K562 (cell line): ENCODE results near the gene DOCK3. TPM values are rescaled to one million over a fixed set of nuclear protein-coding genes. Genes with fewer than 3 reads are reported as not detected.

ENCODE experiments used
- ATAC-seq: fragments of 200-7000 bp; cut with Tn5 transposase; 3 replicates; pipeline ENCODE4 v1.9.1; 2020; ENCODE audit warnings: moderate library complexity
- BruUV-seq: library from RNA; stranded (reverse); fragments of 400-500 nt; replicated peaks from 2 replicates; lab custom pipeline; 2021; lab: Mats Ljungman, UMichigan
- CTCF ChIA-PET: fragments of 300-600 bp; formaldehyde crosslinking; extraction: SDS; loops from one replicate; lab custom pipeline; 2021; ENCODE audit warnings: low intra/inter-chr PET ratio; lab: Yijun Ruan, JAX
- POLR2A ChIA-PET: fragments of 300-600, 350-650 bp; sonication (Branson Sonifier 250); formaldehyde crosslinking; extraction: SDS; loops from one replicate; lab custom pipeline; 2021; ENCODE audit warnings: antibody characterized with exemption, inconsistent platforms; lab: Yijun Ruan, JAX
- DNase-seq, 4 experiments: peaks; one replicate each; pipeline versions ENCODE4 v3.0.0 to v3.0.0-alpha.2; 2011 to 2018; ENCODE audit warnings: low spot score in 3 of 4, mixed read lengths in 3 of 4; ENCODE audit errors: extremely low read depth in 1 of 4
- FAIRE-seq: peaks from 2 replicates; lab custom pipeline; 2011; peaks lifted over from hg19 to GRCh38; lab: Jason Lieb, UNC
- H2AFZ ChIP-seq: 2 replicates; pipeline ENCODE4 v1.6.0; 2011; ENCODE audit warnings: low read depth, low read length, control low read depth, inconsistent platforms
- H3K27ac ChIP-seq: fragments of 200-600 bp; 3 replicates; pipeline ENCODE4 v1.8.0; 2011; ENCODE audit warnings: low read depth, mild to moderate bottlenecking, control low read depth, inconsistent platforms, low read length, moderate library complexity, mixed read lengths; ENCODE audit errors: extremely low read depth
- H3K27me3 ChIP-seq, 2 experiments: fragments of 300-600 bp in 1 of 2; 2 replicates in 1 of 2; 3 replicates in 1 of 2; pipeline versions ENCODE4 v1.6.0 to v1.8.0; 2011; ENCODE audit warnings: inconsistent platforms in 2 of 2, low read length in 2 of 2, mild to moderate bottlenecking in 1 of 2, mixed read lengths in 1 of 2, moderate library complexity in 1 of 2; ENCODE audit not compliant: control insufficient read depth in 2 of 2, insufficient read depth in 2 of 2
- H3K36me3 ChIP-seq: fragments of 300-600 bp; 3 replicates; pipeline ENCODE4 v1.8.0; 2011; ENCODE audit warnings: mild to moderate bottlenecking, low read length, inconsistent platforms; ENCODE audit not compliant: control insufficient read depth, insufficient read depth
- H3K4me1 ChIP-seq, 2 experiments: fragments of 200-600 bp in 1 of 2; replicated peaks in 1 of 2; 2 replicates in 1 of 2; 3 replicates in 1 of 2; pipeline versions ENCODE4 v1.5.1 to v1.8.0; 2011; ENCODE audit warnings: inconsistent platforms in 2 of 2, low read length in 2 of 2, mild to moderate bottlenecking in 1 of 2, mixed read lengths in 1 of 2, moderate library complexity in 1 of 2; ENCODE audit not compliant: control insufficient read depth in 2 of 2, insufficient read depth in 2 of 2
- H3K4me2 ChIP-seq: 2 replicates; pipeline ENCODE4 v1.6.1; 2011; ENCODE audit warnings: low read length, control low read depth, inconsistent platforms, mixed read lengths; ENCODE audit not compliant: insufficient read depth
- H3K4me3 ChIP-seq: fragments of 200-600 bp; sonication (generic), shearing (Covaris generic); 2 replicates; pipeline ENCODE4 v1.5.1; 2016; ENCODE audit warnings: control low read depth, inconsistent platforms
- H3K79me2 ChIP-seq: fragments of 200-600 bp; 3 replicates; pipeline ENCODE4 v1.8.0; 2011; ENCODE audit warnings: low read length, inconsistent platforms; ENCODE audit not compliant: control insufficient read depth, insufficient read depth
- H3K9ac ChIP-seq, 2 experiments: 2 replicates each; pipeline versions ENCODE4 v1.6.0 to v1.6.1; 2011; ENCODE audit warnings: low read depth in 2 of 2, low read length in 2 of 2, control low read depth in 1 of 2, inconsistent platforms in 1 of 2, mild to moderate bottlenecking in 1 of 2, mixed read lengths in 1 of 2; ENCODE audit not compliant: insufficient read depth in 1 of 2
- H3K9me1 ChIP-seq: one replicate; pipeline ENCODE4 v1.6.0; 2011; ENCODE audit warnings: inconsistent platforms, mild to moderate bottlenecking, low read length, moderate library complexity; ENCODE audit not compliant: control insufficient read depth, insufficient read depth
- H3K9me3 ChIP-seq: replicated peaks from 2 replicates; pipeline ENCODE4 v1.5.1; 2011; ENCODE audit warnings: low read depth, low read length, inconsistent platforms; ENCODE audit not compliant: control insufficient read depth, insufficient read depth
- H4K20me1 ChIP-seq: replicated peaks from 2 replicates; pipeline ENCODE4 v1.6.1; 2011; ENCODE audit warnings: low read length, inconsistent platforms, mixed read lengths; ENCODE audit not compliant: control insufficient read depth, insufficient read depth
- CEBPB ChIP-seq: fragments of 450-650 bp; IDR thresholded peaks from 2 replicates; pipeline ENCODE4 v1.6.1; 2016; ENCODE audit warnings: missing genetic modification characterization, missing compliant biosample characterization
- ETV5 ChIP-seq: sonication (generic); formaldehyde crosslinking; IDR thresholded peaks from 2 replicates; pipeline ENCODE4 v1.4.0; 2020; ENCODE audit warnings: low read depth, mild to moderate bottlenecking, missing genetic modification reagents
- GABPB2 ChIP-seq: fragments of 250-450 bp; sonication (Bioruptor Pico); conservative IDR thresholded peaks from 2 replicates; pipeline ENCODE4 v1.5.1; 2021; ENCODE audit warnings: mild to moderate bottlenecking
- HNRNPUL1 ChIP-seq: fragments of 200-400 bp; formaldehyde crosslinking; IDR thresholded peaks from 2 replicates; pipeline ENCODE4 v1.6.1; 2017; ENCODE audit warnings: low read length
- MED1 ChIP-seq: sonication (generic); formaldehyde crosslinking; IDR thresholded peaks from 2 replicates; pipeline ENCODE4 v1.8.1; 2023; ENCODE audit warnings: missing genetic modification reagents, borderline replicate concordance
- SMARCB1 ChIP-seq: IDR thresholded peaks from 2 replicates; pipeline ENCODE4 v1.6.1; 2011; ENCODE audit warnings: improper control_type of control experiment, low read depth; ENCODE audit not compliant: insufficient read length
- TEAD4 ChIP-seq, 2 experiments: sonication (generic) in 1 of 2; formaldehyde crosslinking in 1 of 2; IDR thresholded peaks; 2 replicates each; pipeline versions ENCODE4 v1.6.1 to v1.8.0; 2012 to 2022; ENCODE audit warnings: borderline replicate concordance in 1 of 2, inconsistent platforms in 1 of 2, low read length in 1 of 2, mild to moderate bottlenecking in 1 of 2, missing genetic modification reagents in 1 of 2
- ZBTB8A ChIP-seq: fragments of 450-650 bp; IDR thresholded peaks from 2 replicates; pipeline ENCODE4 v1.6.1; 2018; ENCODE audit warnings: mild to moderate bottlenecking, moderate library complexity; ENCODE audit not compliant: partially characterized antibody
- ZNF696 ChIP-seq: fragments of 250-450 bp; sonication (Bioruptor Pico); conservative IDR thresholded peaks from 2 replicates; pipeline ENCODE4 v1.4.0; 2020; ENCODE audit warnings: mild to moderate bottlenecking, moderate library complexity
- WGBS: fragments of 100-300 bp; shearing (Covaris generic); methylation state at CpG from one replicate; pipeline ENCODE4 v1.1.6; 2016; ENCODE audit warnings: low coverage, mixed read lengths; ENCODE audit not compliant: insufficient coverage; ENCODE audit errors: missing lambda C conversion rate; 5-methylcytosine and 5-hydroxymethylcytosine counted together
- in situ Hi-C: fragments of 300-500 bp; cut with MboI; formaldehyde crosslinking; loops from 4 replicates; pipeline ENCODE4 v1.15.0; 2018; ENCODE audit warnings: inconsistent platforms, mixed read lengths
- intact Hi-C: fragments of 100-400 bp; cut with micrococcal nuclease; formaldehyde crosslinking; loops from 2 replicates; pipeline ENCODE4 v1.14.2; 2022
- polyA plus RNA-seq, 8 experiments: library from polyadenylated mRNA; depleted of rRNA in 4 of 8; stranded (reverse) in 5 of 8; unstranded in 3 of 8; fragments of >200 nt; fragmentation: Nextera tagmentation in 2 of 8; fragmentation: Illumina TruSeq in 1 of 8; extraction: Ambion mirVana in 2 of 8; extraction: Trizol in 1 of 8; gene quantifications; 2 replicates each; pipeline versions ENCODE4 v1.2.1 to v1.2.3, GENCODE V29; 2011 to 2014; ENCODE audit warnings: inconsistent platforms in 1 of 8, missing spikeins in 1 of 8
- total RNA-seq, 7 experiments: library from RNA; depleted of rRNA in 6 of 7; stranded (reverse); fragments of >200 nt in 6 of 7; fragmentation: Illumina TruSeq in 2 of 7; extraction: Trizol in 2 of 7; gene quantifications; 2 replicates each; pipeline versions ENCODE4 v1.2.1 to v1.2.3, GENCODE V29; 2011 to 2021; ENCODE audit warnings: low replicate concordance in 1 of 7

Gene DOCK3
- total and polyA plus RNA-seq, 9 of the 15 experiments (the other 6 are each of a cell fraction or from before 2014, with no cell fraction given) = under 0.01 to 0.03 (median 0.01) TPM; not detected in 4

DNA sequence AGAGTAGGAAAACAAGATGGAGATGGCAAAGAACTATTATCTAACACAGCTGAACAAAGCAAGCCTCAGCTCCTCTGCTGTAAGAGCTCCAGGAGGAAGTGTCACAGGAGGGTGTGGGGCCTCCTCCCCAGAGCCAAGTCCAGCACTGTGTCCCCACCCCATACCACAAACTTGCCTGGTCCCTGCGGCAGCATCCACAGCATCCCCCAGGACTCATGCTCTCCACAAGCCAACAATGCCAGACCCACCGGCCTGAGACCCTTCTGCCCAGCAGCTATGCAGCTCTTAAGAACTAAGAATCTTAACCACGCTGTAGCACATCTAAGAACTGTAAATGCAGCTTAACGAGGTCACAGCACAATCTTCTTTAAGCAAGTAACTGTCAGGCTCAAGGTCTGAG lies 725.4 kb downstream of the DOCK3 start:
- Histone ChIP-seq H3K79me2 (peaks cover 5% of the 10 kb centered on the region; the same call in 1 of the 3 replicates), H3K27ac (no peak overlapping the region), H2AFZ (no peak overlapping the region), H4K20me1 (0 out of 2 replicates have a peak, but pooled peaks cover 11% of the 10 kb centered on the region), H3K27me3 (no peaks in the 10 kb centered on the region), H3K4me3 (no peak overlapping the region), H3K36me3 (peaks cover 85% of the 10 kb centered on the region; the same call in 2 of the 3 replicates), H3K4me2 (no peak overlapping the region), H3K9me1 (no peaks in the 10 kb centered on the region), H3K4me1 (no peaks in the 10 kb centered on the region; a peak in 1 of 5 replicates), H3K9ac (peak overlapping the region in 1 of 2 experiments; percentile 26; a peak in 1 of 4 replicates), H3K9me3 (no peaks in the 10 kb centered on the region)
- no peak for FAIRE-seq
- no TSS peak for BruUV-seq
- TF ChIP-seq ZBTB8A = no peak
- no peak for TF ChIP-seq HNRNPUL1
- no peak for TF ChIP-seq ZNF696 (CRISPR knock-in tag)
- no peak for TF ChIP-seq TEAD4 (IDR thresholded peaks at IDR 0.05; ENCODE audit: low read length)
- no peak for TF ChIP-seq TEAD4 (CRISPR knock-in tag; IDR thresholded peaks at IDR 0.05; ENCODE audit: borderline replicate concordance)
- no peak for TF ChIP-seq SMARCB1
- no peak for TF ChIP-seq CEBPB (tag)
- TF ChIP-seq ETV5 (CRISPR knock-in tag) = no peak
- TF ChIP-seq MED1 (CRISPR knock-in tag) = no peak
- no peak for TF ChIP-seq GABPB2 (CRISPR knock-in tag)
- ChIA-PET POLR2A (no interaction called here), CTCF (no interaction called here)
- in situ Hi-C loops (no loop called here), intact Hi-C loops (no loop called here)
- no peak for DNase-seq
- ATAC-seq = no peak
- WGBS = 75% methylated on average over 4 of the region's 4 CpGs
